Effector memory CD4-positive, alpha-beta T cell (primary cell): ENCODE measurements around the gene DHX36.

Experiments used
- DNase-seq, 3 donors: peaks; one replicate each; pipeline ENCODE4 v3.0.0-alpha.2; 2020
- H3K27ac ChIP-seq: 2 replicates; pipeline ENCODE4 v1.7.0; 2013; ENCODE audit warnings: mild to moderate bottlenecking, low read length, moderate library complexity; ENCODE audit not compliant: insufficient read depth, poor library complexity, severe bottlenecking
- H3K27me3 ChIP-seq: replicated peaks from 2 replicates; pipeline ENCODE4 v1.7.0; 2013; ENCODE audit warnings: mild to moderate bottlenecking, low read length; ENCODE audit not compliant: insufficient read depth, control insufficient read depth, poor library complexity, severe bottlenecking
- H3K36me3 ChIP-seq: 2 replicates; pipeline ENCODE4 v1.7.0; 2013; ENCODE audit warnings: mild to moderate bottlenecking, low read length, moderate library complexity; ENCODE audit not compliant: control insufficient read depth, insufficient read depth
- H3K4me1 ChIP-seq: 2 replicates; pipeline ENCODE4 v1.7.0; 2013; ENCODE audit warnings: low read length, mild to moderate bottlenecking; ENCODE audit not compliant: control insufficient read depth, insufficient read depth, poor library complexity, severe bottlenecking
- H3K4me3 ChIP-seq: 2 replicates; pipeline ENCODE4 v1.7.0; 2013; ENCODE audit warnings: low read length, low read depth, mild to moderate bottlenecking; ENCODE audit not compliant: insufficient read depth, poor library complexity, severe bottlenecking
- H3K9me3 ChIP-seq: 2 replicates; pipeline ENCODE4 v1.7.0; 2013; ENCODE audit warnings: mild to moderate bottlenecking, low read length, moderate library complexity; ENCODE audit not compliant: control insufficient read depth

DHX36 gene

DNA sequence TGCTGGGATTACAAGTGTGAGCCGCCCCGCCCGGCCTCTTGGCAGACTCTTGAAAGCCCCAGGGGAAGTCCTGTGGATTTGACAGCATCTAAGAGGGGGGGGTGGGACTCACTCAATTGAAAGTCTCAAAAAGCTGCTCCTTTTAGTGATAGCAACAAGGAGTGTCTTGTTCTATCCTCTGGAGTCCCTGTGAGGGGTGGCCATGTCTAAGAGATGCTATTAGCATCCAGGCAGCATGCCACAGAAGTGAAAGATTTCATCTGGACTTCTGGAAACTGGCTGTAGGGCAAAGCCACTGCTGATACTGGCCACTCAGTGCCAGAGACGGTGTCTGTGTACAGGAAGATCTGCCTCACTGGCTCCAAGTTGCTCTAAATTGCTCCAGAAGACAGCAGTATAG lies 74.0 kb downstream of the DHX36 start:
- DNase-seq = no peak

DNA sequence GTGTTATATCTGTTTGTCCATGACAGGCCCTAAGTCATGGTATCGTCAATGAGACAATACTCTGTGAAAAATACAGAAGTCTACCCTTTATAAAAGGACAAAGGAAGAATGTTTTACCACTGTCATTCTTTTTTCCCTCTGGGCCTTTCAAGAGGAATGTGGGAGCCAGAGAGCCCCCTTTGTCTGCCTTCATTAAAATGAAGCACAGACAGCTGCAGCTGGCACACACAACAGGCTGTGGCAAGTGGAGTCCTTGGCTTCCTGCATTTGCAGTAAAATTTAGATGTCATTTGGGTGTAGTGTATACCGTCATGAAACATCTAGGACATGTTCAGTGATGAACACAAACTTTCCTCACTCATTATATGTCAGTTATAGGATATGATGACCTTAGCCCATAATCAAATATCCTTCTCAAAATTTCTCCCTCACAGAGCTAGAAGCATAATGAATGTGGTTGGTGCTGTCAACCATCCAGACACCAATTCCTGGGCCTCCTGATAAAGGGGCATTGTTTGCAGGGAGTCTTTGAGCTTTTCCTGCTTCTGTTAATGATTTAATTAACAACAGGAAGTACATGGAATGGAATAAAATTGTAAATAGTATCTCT lies 76.4 kb downstream of the DHX36 start:
- no peak for DNase-seq
- no peaks in the 10 kb centered on the region for H3K9me3 ChIP-seq
- no peaks in the 10 kb centered on the region for H3K36me3 ChIP-seq
- no peak overlapping the region for H3K27ac ChIP-seq
- no peaks in the 10 kb centered on the region for H3K4me1 ChIP-seq
- no peak overlapping the region for H3K4me3 ChIP-seq
- H3K27me3 ChIP-seq = no peaks in the 10 kb centered on the region

More for the DNA sequence above, 74.0 kb downstream of the DHX36 start:
- no peaks in the 10 kb centered on the region for H3K27me3 ChIP-seq
- H3K4me3 ChIP-seq = no peak overlapping the region
- H3K9me3 ChIP-seq = no peaks in the 10 kb centered on the region
- no peaks in the 10 kb centered on the region for H3K4me1 ChIP-seq
- no peak overlapping the region for H3K27ac ChIP-seq
- H3K36me3 ChIP-seq = no peaks in the 10 kb centered on the region

DNA sequence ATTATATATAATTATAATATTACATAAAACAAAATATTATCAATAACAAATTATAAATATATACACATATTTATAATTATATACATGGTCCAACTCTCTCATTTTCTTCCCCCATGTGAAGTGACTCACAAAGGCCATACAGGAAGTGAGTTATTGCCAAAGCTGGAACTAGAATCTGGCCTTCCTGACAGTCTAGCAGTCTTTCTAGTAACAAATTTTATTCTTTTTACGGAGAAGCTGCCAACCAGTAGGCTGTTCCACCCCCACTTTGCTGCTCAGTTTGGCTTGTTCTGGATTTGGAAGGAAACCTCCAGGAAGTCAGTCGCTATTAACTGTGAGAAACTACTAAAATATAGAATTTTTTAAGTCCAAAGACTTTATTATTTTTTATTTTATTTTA lies 79.6 kb downstream of the DHX36 start:
- Histone ChIP-seq H3K27ac (no peak overlapping the region), H3K4me1 (no peaks in the 10 kb centered on the region), H3K27me3 (no peaks in the 10 kb centered on the region), H3K36me3 (no peaks in the 10 kb centered on the region), H3K9me3 (no peaks in the 10 kb centered on the region), H3K4me3 (no peak overlapping the region)
- DNase-seq = no peak

DNA sequence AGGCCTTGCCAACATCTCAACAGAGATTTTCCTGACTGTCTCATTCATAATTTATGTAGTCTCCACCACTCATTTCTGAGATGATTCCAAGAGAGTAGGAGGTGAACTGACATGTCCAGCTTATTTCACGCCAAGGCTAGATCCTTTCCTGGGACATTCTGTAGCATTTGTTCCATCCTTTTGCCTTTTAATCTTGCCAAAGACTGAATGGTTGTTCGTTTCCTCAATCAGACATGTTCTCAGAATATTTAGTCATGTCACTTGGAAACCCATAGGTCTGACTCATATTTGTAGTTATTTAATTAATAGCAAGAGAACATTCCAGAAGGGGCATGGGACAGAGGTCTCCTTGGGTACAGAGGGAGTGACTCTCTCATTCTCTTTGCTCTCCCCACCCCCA lies 80.9 kb downstream of the DHX36 start:
- DNase-seq = no peak
- H3K27ac ChIP-seq = no peak overlapping the region
- no peaks in the 10 kb centered on the region for H3K4me1 ChIP-seq
- no peaks in the 10 kb centered on the region for H3K36me3 ChIP-seq
- H3K4me3 ChIP-seq = no peak overlapping the region
- H3K27me3 ChIP-seq = no peaks in the 10 kb centered on the region
- H3K9me3 ChIP-seq = no peaks in the 10 kb centered on the region

DNA sequence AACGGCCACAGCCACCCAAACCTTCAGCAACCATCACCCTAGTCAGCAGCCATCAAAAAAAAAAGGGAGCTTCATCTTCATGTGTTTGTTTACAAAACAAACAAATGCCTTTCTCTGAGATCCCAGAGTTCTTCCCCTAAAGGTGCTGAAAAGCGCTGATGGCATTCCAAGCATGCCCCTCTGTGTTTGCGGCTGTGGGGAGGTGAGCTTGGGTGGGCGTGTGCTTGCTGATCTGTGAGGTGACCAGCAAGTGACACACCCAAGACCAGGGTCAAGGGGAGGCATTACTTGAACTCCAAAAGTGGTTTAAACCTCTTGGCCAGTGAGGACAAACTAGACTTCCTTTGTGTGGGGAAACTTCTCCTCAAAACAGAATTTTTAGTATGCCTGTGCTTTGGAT lies 81.5 kb downstream of the DHX36 start:
- H3K27ac ChIP-seq = no peak overlapping the region
- DNase-seq = no peak
- H3K36me3 ChIP-seq = no peaks in the 10 kb centered on the region
- H3K9me3 ChIP-seq = no peaks in the 10 kb centered on the region
- no peaks in the 10 kb centered on the region for H3K27me3 ChIP-seq
- H3K4me1 ChIP-seq = no peaks in the 10 kb centered on the region
- H3K4me3 ChIP-seq = no peak overlapping the region

DNA sequence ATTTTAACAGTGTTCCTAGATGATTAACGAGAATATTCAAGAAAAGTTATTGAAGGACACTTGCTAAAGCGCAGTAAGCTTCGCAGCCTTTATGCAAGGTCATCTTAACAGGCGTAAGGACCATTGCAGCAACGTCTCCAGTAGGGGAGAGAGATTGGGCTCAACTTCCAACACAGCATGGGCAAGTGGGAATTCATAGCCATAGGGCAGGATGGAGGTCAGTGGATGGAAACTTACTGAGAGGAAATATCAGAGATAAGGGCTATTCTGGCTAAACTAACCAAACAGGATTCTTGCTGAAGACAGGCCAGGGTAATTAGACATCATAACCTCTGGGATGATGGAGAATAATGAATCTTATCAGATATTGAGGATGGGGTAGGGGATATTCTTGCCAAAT lies 82.8 kb downstream of the DHX36 start:
- DNase-seq = no peak
- H3K4me3 ChIP-seq = no peak overlapping the region

DNA sequence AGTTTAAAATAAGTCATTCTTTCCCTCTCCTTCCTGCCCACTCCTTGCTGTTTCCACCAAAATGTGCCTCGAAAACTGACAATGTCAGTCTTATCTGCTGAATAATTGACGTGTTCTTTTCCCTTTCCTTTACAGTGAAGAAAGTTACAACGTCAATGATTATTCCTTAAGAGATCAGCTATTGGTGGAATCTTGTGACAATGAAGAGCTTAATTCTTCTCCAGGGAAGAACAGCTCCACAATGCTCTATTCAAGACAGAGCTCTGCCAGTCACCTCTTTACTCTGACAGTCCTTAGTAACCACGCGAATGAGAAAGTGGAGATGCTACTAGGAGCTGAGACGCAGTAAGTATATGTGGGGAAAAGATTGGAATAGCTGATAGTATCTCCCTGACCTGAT lies 84.1 kb downstream of the DHX36 start:
- no peak overlapping the region for H3K27ac ChIP-seq
- no peak for DNase-seq
- no peaks in the 10 kb centered on the region for H3K9me3 ChIP-seq
- no peaks in the 10 kb centered on the region for H3K27me3 ChIP-seq
- no peaks in the 10 kb centered on the region for H3K36me3 ChIP-seq
- H3K4me1 ChIP-seq = no peaks in the 10 kb centered on the region
- H3K4me3 ChIP-seq = no peak overlapping the region

More for the DNA sequence above, 82.8 kb downstream of the DHX36 start:
- Histone ChIP-seq H3K9me3 (no peaks in the 10 kb centered on the region), H3K27ac (no peak overlapping the region), H3K4me1 (no peaks in the 10 kb centered on the region), H3K27me3 (no peaks in the 10 kb centered on the region), H3K36me3 (no peaks in the 10 kb centered on the region)

DNA sequence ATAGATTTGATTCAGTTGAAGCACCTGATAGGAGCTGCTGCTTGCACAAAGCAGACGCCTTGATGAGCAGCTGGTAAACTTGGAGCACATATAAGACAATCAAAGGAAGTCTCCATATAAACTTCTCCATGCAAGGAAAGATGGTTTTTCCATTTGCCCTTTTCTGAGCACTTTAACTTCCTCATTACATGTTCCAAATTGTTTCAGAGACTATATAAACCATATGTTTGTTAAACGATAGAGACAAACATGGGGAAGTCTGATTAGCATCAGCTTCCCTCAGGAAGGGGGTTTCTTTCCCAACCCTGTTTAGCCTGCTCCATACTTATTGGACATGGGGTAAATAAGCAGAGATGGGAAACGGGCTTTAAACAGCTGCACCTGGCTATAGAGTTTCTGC lies 88.0 kb downstream of the DHX36 start:
- DNase-seq = no peak
- no peak overlapping the region for H3K27ac ChIP-seq
- no peaks in the 10 kb centered on the region for H3K36me3 ChIP-seq
- H3K4me1 ChIP-seq = no peaks in the 10 kb centered on the region
- no peaks in the 10 kb centered on the region for H3K27me3 ChIP-seq
- H3K4me3 ChIP-seq = no peak overlapping the region
- no peaks in the 10 kb centered on the region for H3K9me3 ChIP-seq

DNA sequence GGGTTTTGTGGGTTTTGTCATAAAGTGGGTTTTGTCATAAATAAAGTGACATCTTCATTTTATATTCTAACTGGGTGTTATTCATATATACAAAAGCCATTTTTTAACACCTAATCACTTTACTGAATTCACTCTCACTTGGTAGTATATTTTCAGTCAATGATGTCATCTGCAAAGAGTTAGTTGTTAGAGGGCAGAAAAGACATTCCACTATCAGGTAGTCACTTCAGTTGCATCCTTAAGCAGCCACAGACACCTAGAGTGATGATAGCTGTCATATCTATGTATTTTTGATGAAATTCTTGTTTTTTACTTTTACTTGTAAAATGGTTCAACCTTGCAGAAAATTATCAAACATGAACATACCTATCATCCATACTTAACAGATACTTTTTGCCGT lies 89.0 kb downstream of the DHX36 start:
- Histone ChIP-seq H3K27me3 (no peaks in the 10 kb centered on the region), H3K4me1 (no peaks in the 10 kb centered on the region), H3K9me3 (no peaks in the 10 kb centered on the region), H3K36me3 (no peaks in the 10 kb centered on the region), H3K27ac (no peak overlapping the region), H3K4me3 (no peak overlapping the region)
- DNase-seq = no peak

DNA sequence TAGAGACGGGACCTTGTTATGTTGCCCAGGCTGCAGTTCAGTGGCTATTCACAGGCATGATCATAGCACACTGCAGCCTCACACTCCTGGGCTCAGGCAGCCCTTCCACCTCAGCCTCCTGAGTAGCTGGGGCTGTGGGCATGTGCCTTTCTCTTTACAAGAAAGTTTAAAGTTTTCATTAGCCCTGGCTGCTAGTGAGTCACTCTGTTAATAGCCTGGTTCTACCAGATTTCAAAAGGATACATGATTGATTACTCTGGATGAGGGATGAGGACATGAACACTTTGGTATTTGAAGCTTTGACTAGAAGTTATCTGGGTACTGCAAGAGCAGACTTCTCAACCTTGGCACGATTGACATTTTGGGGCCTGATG lies 95.1 kb downstream of the DHX36 start:
- no peak for DNase-seq
- Histone ChIP-seq H3K36me3 (no peaks in the 10 kb centered on the region), H3K4me3 (no peak overlapping the region)

More for the DNA sequence above, 95.1 kb downstream of the DHX36 start:
- Histone ChIP-seq H3K9me3 (no peaks in the 10 kb centered on the region), H3K4me1 (no peaks in the 10 kb centered on the region), H3K27me3 (no peaks in the 10 kb centered on the region), H3K27ac (no peak overlapping the region)
